GM18502 (cell line): ENCODE results near the gene MVD.
"Not testable (repeated sequence)": the region's sequence is repeated elsewhere in the genome, so short reads cannot be mapped to it uniquely, and the experiment has no call there.

Experiments used
- ATAC-seq: cut with Tn5 transposase; IDR thresholded peaks from one replicate; pipeline ENCODE4 v1.9.1; 2021; ENCODE audit warnings: mild to moderate bottlenecking; ENCODE audit not compliant: unreplicated experiment, poor library complexity

MVD gene

GRCh38 chr16:88685156-88686061, 22.5 kb upstream of the MVD start:
- no peak for ATAC-seq

DNA sequence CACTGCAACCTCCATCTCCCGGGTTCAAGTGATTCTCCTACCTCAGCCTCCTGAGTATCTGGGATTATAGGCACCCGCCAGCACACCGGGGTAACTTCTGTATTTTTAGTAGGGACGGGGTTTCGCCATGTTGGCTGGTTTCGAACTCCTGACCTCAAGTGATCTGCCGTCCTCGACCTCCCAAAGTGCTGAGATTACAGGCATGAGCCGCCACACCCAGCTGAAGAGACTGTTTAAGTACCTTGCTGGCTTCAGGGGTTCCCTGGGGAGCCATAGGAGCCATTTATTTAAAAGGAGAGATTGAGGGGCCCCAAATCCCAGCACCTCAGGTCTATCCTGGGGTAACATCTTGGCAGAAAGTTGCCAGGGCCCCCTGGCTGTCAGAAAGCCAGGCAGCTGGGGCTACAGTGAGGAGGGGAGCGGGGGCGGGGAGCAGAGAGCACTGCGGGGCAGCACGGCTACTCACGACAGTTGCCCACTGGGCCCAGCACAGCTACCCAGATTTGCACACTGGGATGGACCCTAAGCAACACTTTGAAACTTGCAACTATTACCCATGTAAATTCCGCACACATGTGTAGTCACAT, 21.8 kb upstream of the MVD start:
- no peak for ATAC-seq

DNA sequence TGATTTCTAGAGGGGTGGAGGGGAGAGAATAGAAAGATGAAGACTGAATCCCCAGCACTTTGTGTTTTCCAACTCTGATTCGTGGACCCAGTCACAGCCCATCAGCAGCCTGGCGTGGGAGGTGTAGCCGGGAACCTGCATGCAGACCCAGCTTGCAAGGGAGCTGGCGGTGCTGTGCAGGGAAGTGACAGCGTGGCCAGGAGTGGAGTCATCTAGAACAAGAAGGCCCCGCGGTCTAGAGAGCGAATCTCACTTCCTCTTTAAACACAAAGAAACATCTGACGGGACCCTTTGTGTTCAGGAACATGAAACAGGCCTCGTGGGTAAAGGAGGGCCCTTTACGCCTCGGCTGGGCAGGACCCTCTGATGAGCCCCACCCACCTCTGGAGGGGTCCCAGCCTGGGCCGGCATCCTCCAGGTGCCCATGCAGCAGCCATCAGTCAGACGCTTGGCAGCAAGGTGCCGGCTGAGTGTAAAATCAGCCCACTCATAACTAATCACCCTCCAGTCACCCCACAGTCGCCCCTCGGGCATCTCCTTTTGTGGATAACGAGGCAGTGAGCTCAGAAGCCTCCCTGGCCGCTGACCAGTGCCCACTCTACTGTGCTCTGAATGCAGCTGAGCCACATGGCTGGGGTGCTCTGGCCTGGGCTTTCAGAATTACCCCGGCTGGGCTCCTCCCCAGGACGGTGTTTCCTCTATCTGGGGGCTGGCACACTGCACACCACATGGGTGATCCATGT, 19.0 kb upstream of the MVD start:
- peak; percentile 72 for ATAC-seq

DNA sequence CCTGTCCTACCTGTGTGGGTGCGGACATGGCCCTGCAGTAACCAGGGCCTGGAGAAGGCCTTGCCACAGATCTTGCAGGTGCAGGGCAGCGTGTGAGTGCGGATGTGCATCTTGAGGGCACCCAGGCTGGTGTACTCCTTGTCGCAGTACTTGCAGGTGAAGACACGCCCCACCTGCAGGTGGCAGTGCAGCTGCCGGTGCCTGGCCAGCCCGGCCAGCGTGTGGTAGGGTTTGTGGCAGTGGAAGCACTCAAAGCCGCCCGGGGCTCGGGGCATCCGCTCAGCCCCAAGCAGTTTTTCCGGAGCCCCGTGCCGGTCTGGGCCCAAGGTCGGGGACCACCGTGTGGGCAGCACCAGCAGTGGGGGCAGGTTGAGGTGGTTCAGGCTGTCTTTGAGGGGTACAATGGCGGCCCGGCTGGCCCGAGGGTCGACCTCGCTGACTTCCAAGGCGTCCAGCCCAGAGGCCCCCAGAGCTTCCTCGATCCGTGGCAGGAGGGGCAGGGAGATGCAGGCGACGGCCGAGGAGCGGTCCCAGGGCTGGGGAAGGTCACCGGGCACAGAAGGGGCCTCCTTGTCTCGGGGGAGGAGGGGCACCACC, 18.3 kb upstream of the MVD start:
- ATAC-seq = peak; percentile 10

- no peak for ATAC-seq
Measured at GRCh38 chr16:88680554-88681083, 17.7 kb upstream of the MVD start.

- ATAC-seq = no peak
Measured at GRCh38 chr16:88678224-88678979, 15.5 kb upstream of the MVD start.

DNA sequence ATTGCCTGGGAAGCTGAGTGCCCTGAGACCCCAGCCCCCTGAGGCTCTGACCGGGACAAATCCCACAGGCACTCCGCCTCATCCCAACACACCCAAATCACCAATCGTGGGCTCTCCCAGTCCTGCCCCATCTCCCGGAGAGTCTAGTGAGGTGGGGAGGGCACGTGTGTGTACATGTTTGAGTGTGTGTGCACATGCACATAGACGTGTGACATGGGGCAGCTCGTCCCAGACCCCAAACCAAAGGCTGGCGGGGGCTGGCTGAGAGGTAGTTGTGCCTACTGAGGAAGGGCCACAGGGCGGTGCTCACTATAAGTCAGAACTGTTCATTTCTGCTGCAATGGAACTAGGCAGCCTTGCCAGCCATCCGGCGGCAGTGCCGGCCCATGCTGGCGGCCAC, 14.8 kb upstream of the MVD start:
- ATAC-seq = no peak

GRCh38 chr16:88676502-88677242, 13.8 kb upstream of the MVD start:
- ATAC-seq = no peak

GRCh38 chr16:88673716-88674379, 11.0 kb upstream of the MVD start:
- ATAC-seq = no peak

DNA sequence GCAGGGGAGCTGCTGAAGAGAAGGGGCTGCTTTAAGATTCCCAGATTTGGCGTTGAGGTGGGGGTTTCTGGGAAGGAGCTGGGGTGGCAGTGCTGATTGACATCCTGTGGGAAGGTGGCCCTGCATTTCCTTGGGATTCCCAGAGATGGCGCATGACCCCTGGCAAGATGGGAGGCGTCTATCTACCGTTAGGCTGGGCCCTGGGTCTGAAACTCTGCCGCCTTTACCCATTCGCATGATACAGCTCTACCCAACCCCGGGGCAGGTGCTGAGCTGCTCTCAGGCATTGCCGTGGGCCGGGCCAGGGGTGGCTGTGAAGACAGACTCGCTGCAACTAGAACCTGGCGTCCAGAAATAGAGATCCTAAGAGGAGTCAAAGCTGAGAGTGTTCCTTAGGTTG, 9.9 kb upstream of the MVD start:
- no peak for ATAC-seq

DNA sequence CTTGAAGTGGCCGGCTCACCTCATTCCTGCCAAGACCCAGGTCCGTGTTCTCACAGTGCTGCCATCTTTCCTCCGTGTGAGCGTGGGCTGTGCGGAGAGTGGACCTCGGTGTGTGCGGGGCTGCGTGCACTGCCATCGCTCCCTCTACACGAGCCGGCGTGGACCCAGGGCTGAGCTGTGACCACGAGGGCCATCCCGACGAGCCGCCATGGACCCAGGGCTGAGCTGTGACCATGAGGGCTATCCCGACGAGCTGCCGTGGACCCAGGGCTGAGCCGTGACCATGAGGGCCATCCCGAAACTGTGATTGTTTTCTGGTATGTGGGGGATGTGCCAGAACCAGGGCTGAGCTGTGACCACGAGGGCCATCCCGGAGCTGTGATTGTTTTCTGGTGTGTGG, 8.9 kb upstream of the MVD start:
- no peak for ATAC-seq

DNA sequence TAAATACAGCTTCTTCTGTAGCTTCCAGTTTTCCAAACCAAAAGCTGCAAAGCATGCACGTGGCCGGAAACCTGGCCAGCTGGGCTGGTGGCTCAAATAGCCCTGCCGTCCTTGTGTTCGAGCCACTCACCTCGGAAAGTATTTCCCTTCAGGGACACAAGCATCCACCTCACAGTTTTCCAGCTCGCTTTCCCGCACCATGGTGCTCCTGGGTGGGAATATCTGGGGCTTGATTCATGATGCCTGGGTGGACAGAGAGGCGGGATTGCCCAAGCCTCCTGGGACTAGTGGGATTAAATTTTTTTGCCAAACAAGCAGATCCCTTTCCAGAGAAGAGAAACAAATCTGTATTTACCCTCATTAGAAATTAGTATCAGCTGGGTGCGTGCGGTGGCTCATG, 7.1 kb upstream of the MVD start:
- ATAC-seq = no peak

- ATAC-seq = not testable (repeated sequence)
Measured at GRCh38 chr16:88669493-88669892, 6.6 kb upstream of the MVD start.

- ATAC-seq = no peak
Measured at GRCh38 chr16:88667461-88667860, 4.6 kb upstream of the MVD start.

DNA sequence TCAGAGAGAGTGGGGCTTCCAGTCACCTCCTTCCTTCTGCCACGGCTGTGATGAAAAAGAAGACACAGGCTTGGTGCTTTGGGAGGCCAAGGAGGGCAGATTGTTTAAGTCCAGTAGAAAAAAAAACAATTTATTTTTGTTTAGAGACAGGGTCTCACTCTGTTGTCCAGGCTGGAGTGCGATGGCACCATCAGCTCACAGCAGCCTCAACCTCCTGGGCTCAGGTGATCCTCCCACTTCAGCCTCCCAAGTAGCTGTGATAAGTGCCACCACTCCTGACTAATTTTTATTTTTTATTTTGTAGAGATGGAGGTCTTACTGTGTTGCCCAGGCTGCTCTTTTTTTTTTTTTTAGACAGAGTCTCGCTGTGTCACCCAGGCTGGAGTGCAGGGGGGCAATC, 2.7 kb upstream of the MVD start:
- ATAC-seq = no peak

- ATAC-seq = no peak
Measured at GRCh38 chr16:88665148-88665547, 2.3 kb upstream of the MVD start.

- no peak for ATAC-seq
Measured at GRCh38 chr16:88662222-88662842, 559 bp downstream of the MVD start.

GRCh38 chr16:88661468-88661867, 1.4 kb downstream of the MVD start:
- ATAC-seq = no peak
